ENCODE results near the gene SLC22A17. TPM values are rescaled to one million over a fixed set of nuclear protein-coding genes. Genes with fewer than 3 reads are reported as not detected.

Gene SLC22A17
- total and polyA plus RNA-seq, 10 of the 15 experiments (the other 5 are each of a cell fraction or from before 2014, with no cell fraction given), result not detected

- no peak for TF ChIP-seq SUPT20H (IDR thresholded peaks at IDR 0.05; ENCODE audit: borderline replicate concordance, control insufficient read depth, low read depth, low read length)
- no peak for TF ChIP-seq SIX5 (IDR thresholded peaks at IDR 0.05; ENCODE audit: low read depth, low read length, severe bottlenecking)
- TF ChIP-seq NFIC (IDR thresholded peaks at IDR 0.05; ENCODE audit: low read depth, low read length), result 0 out of 2 replicates have a peak, but pooled peaks have one; percentile 39
- no peak for TF ChIP-seq HDAC2 (IDR thresholded peaks at IDR 0.05)
- TF ChIP-seq, protein P1, sequence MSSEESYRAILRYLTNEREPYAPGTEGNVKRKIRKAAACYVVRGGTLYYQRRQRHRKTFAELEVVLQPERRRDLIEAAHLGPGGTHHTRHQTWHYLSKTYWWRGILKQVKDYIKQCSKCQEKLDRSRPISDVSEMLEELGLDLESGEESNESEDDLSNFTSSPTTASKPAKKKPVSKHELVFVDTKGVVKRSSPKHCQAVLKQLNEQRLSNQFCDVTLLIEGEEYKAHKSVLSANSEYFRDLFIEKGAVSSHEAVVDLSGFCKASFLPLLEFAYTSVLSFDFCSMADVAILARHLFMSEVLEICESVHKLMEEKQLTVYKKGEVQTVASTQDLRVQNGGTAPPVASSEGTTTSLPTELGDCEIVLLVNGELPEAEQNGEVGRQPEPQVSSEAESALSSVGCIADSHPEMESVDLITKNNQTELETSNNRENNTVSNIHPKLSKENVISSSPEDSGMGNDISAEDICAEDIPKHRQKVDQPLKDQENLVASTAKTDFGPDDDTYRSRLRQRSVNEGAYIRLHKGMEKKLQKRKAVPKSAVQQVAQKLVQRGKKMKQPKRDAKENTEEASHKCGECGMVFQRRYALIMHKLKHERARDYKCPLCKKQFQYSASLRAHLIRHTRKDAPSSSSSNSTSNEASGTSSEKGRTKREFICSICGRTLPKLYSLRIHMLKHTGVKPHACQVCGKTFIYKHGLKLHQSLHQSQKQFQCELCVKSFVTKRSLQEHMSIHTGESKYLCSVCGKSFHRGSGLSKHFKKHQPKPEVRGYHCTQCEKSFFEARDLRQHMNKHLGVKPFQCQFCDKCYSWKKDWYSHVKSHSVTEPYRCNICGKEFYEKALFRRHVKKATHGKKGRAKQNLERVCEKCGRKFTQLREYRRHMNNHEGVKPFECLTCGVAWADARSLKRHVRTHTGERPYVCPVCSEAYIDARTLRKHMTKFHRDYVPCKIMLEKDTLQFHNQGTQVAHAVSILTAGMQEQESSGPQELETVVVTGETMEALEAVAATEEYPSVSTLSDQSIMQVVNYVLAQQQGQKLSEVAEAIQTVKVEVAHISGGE (CRISPR knock-in tag; IDR thresholded peaks at IDR 0.05), result no peak
- TF ChIP-seq EZH2 (IDR thresholded peaks at IDR 0.05; ENCODE audit: borderline replicate concordance, control insufficient read depth, low read depth, low read length), result no peak
- TF ChIP-seq, protein P2, sequence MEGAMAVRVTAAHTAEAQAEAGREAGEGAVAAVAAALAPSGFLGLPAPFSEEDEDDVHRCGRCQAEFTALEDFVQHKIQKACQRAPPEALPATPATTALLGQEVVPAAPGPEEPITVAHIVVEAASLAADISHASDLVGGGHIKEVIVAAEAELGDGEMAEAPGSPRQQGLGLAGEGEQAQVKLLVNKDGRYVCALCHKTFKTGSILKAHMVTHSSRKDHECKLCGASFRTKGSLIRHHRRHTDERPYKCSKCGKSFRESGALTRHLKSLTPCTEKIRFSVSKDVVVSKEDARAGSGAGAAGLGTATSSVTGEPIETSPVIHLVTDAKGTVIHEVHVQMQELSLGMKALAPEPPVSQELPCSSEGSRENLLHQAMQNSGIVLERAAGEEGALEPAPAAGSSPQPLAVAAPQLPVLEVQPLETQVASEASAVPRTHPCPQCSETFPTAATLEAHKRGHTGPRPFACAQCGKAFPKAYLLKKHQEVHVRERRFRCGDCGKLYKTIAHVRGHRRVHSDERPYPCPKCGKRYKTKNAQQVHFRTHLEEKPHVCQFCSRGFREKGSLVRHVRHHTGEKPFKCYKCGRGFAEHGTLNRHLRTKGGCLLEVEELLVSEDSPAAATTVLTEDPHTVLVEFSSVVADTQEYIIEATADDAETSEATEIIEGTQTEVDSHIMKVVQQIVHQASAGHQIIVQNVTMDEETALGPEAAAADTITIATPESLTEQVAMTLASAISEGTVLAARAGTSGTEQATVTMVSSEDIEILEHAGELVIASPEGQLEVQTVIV (IDR thresholded peaks at IDR 0.05; ENCODE audit: borderline replicate concordance, partially characterized antibody), result peak; percentile 8
- no peak for TF ChIP-seq HDGF (IDR thresholded peaks at IDR 0.05)
Observed at GRCh38 chr14:23319746-23320583, 32.7 kb downstream of the SLC22A17 start (continued).
